WERI-Rb-1 (cell line): ENCODE results near the gene TSC22D4.

Source experiments
- DNase-seq: peaks from one replicate; pipeline ENCODE4 v3.0.0-alpha.2; 2020
- H3K27ac ChIP-seq: fragments of 250-450 bp; sonication (Bioruptor Pico); 2 replicates; pipeline ENCODE4 v1.5.1; 2020; ENCODE audit warnings: mild to moderate bottlenecking, moderate library complexity
- H3K27me3 ChIP-seq: fragments of 250-450 bp; sonication (Bioruptor Pico); 2 replicates; pipeline ENCODE4 v1.5.1; 2021; ENCODE audit warnings: mild to moderate bottlenecking, low read depth, moderate library complexity; ENCODE audit not compliant: insufficient read depth, severe bottlenecking
- H3K36me3 ChIP-seq: fragments of 250-450 bp; sonication (Bioruptor Pico); 2 replicates; pipeline ENCODE4 v1.5.1; 2020; ENCODE audit warnings: mild to moderate bottlenecking, moderate library complexity
- H3K4me3 ChIP-seq: 2 replicates; pipeline ENCODE4 v1.5.1; 2011; ENCODE audit warnings: low read depth, mild to moderate bottlenecking, control low read depth, low read length
- H3K9me3 ChIP-seq: fragments of 250-450 bp; sonication (Bioruptor Pico); 2 replicates; pipeline ENCODE4 v1.5.1; 2021; ENCODE audit warnings: mild to moderate bottlenecking, moderate library complexity; ENCODE audit not compliant: severe bottlenecking
- CTCF ChIP-seq: IDR thresholded peaks from 2 replicates; pipeline ENCODE4 v1.5.1; 2011; ENCODE audit warnings: low read depth, mild to moderate bottlenecking, control low read depth, inconsistent platforms, low read length

TSC22D4 gene

GRCh38 chr7:100484673-100485045 is 5.6 kb upstream of the TSC22D4 start:
- Histone ChIP-seq H3K36me3 (no peaks in the 10 kb centered on the region), H3K27me3 (no peaks in the 10 kb centered on the region), H3K4me3 (no peak overlapping the region), H3K9me3 (no peaks in the 10 kb centered on the region), H3K27ac (no peak overlapping the region)
- DNase-seq = no peak
- TF ChIP-seq CTCF = no peak

- no peak for TF ChIP-seq CTCF
- DNase-seq = peak; percentile 74
- peak within 1 kb of the TSS; percentile 62 for H3K4me3 ChIP-seq
- no peaks in the 10 kb centered on the region for H3K9me3 ChIP-seq
- no peaks in the 10 kb centered on the region for H3K36me3 ChIP-seq
- H3K27me3 ChIP-seq = no peaks in the 10 kb centered on the region
- H3K27ac ChIP-seq = no peak within 1 kb of the TSS
These were observed 5.0 kb upstream of the TSC22D4 start, which contains the start of gene NYAP1 for GRCh38 chr7:100483722-100484672. Gene NYAP1 (plus strand): TSS chr7:100483927. CDS start chr7:100485312, 1,385 bp downstream.

GRCh38 chr7:100483090-100483721 is 4.2 kb upstream of the TSC22D4 start:
- H3K9me3 ChIP-seq = no peaks in the 10 kb centered on the region
- DNase-seq = peak; percentile 74
- H3K4me3 ChIP-seq = peak overlapping the region; percentile 62
- no peaks in the 10 kb centered on the region for H3K36me3 ChIP-seq
- H3K27me3 ChIP-seq = no peaks in the 10 kb centered on the region
- peak; percentile 85 for TF ChIP-seq CTCF
- no peak overlapping the region for H3K27ac ChIP-seq

GRCh38 chr7:100482728-100483089 is 3.7 kb upstream of the TSC22D4 start:
- no peak overlapping the region for H3K27ac ChIP-seq
- no peak for TF ChIP-seq CTCF
- no peaks in the 10 kb centered on the region for H3K27me3 ChIP-seq
- peak overlapping the region; percentile 62 for H3K4me3 ChIP-seq
- H3K9me3 ChIP-seq = no peaks in the 10 kb centered on the region
- no peak for DNase-seq
- H3K36me3 ChIP-seq = no peaks in the 10 kb centered on the region

- no peak for DNase-seq
- H3K27ac ChIP-seq = no peak overlapping the region
- H3K4me3 ChIP-seq = no peak overlapping the region
- H3K36me3 ChIP-seq = no peaks in the 10 kb centered on the region
- no peaks in the 10 kb centered on the region for H3K27me3 ChIP-seq
- TF ChIP-seq CTCF = no peak
- H3K9me3 ChIP-seq = no peaks in the 10 kb centered on the region
These were observed 2.5 kb upstream of the TSC22D4 start for GRCh38 chr7:100481466-100481865.
